ENCODE results near the gene SERPIND1. TPM values are rescaled to one million over a fixed set of nuclear protein-coding genes. Genes with fewer than 3 reads are reported as not detected.
"Not testable (repeated sequence)": the region's sequence is repeated elsewhere in the genome, so short reads cannot be mapped to it uniquely, and the experiment has no call there.

The SERPIND1 gene
- total and polyA plus RNA-seq, 10 of the 15 experiments (the other 5 are each of a cell fraction or from before 2014, with no cell fraction given): 0.08 to 0.85 (median 0.38) TPM; not detected in 1

DNA sequence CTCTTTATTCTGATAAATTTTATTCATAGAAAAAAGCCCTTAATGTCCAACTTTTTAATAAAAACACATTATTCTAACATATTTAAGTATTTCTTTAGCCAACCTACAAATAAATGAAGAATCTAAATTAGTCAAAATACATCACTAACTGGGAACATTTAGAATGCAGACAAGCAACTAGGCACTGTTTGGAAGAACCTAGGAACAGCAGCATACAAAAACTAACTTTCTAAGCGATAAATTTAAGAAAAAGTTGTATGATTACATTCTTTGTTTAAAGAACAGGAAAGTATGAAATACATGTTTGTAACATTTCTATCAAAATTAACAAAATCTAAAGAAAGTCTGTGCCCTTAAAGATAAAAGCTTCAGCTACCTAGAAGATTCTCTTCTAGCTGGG is 49.4 kb downstream of the SERPIND1 start:
- no peak for ATAC-seq
- no peaks in the 10 kb centered on the region for H3K4me1 ChIP-seq (ENCODE audit: control insufficient read depth, insufficient read depth, low read length)
- no peaks in the 10 kb centered on the region for H3K27me3 ChIP-seq (replicated peaks in 1 of 2; ENCODE audit: control insufficient read depth in 2 of 2, insufficient read depth in 2 of 2, low read length in 1 of 2)
- no peak overlapping the region for H3K4me3 ChIP-seq
- RAD21 ChIA-PET (ENCODE audit: unreplicated experiment): no interaction called here
- in situ Hi-C loops (cut with MboI): no loop called here
- no peak overlapping the region for H3K4me2 ChIP-seq (ENCODE audit: control insufficient read depth, insufficient read depth)
- no peak overlapping the region for H3K9ac ChIP-seq (ENCODE audit: control insufficient read depth, insufficient read depth, low read length)
- TF ChIP-seq MXI1 (IDR thresholded peaks at IDR 0.05; ENCODE audit: low read depth, low read length) (no peak), PAX5 (IDR thresholded peaks at IDR 0.05; ENCODE audit: borderline replicate concordance, low read depth, low read length) (no peak), FOS (IDR thresholded peaks at IDR 0.05; ENCODE audit: borderline replicate concordance, extremely low read depth, insufficient read length) (no peak), NR2C1 (IDR thresholded peaks at IDR 0.05) (no peak), RAD21 (IDR thresholded peaks at IDR 0.05; ENCODE audit: insufficient read depth, low read depth, low read length) (no peak), ZNF274 (IDR thresholded peaks at IDR 0.05; ENCODE audit: insufficient read depth, insufficient read length) (no peak), SMC3 (IDR thresholded peaks at IDR 0.05; ENCODE audit: borderline replicate concordance, low read length) (no peak), NFYA (IDR thresholded peaks at IDR 0.05; ENCODE audit: borderline replicate concordance, low read depth, low read length) (no peak), CBX3 (IDR thresholded peaks at IDR 0.05; ENCODE audit: borderline replicate concordance, low read depth) (no peak), POLR2AphosphoS5 (IDR thresholded peaks at IDR 0.05; ENCODE audit: low read length) (no peak), ASH2L (IDR thresholded peaks at IDR 0.05; ENCODE audit: borderline replicate concordance, low read depth) (no peak)
- no peak for FAIRE-seq
- SMC1A ChIA-PET (ENCODE audit: uncharacterized antibody, unreplicated experiment): no interaction called here
- peaks cover 6% of the 10 kb centered on the region in 2 experiments for H3K36me3 ChIP-seq (ENCODE audit: control insufficient read depth in 2 of 2, insufficient read depth in 2 of 2, low read length in 1 of 2)
- intact Hi-C loops (cut with micrococcal nuclease; ENCODE audit: unreplicated experiment): no loop called here
- no TSS peak for BruUV-seq (replicated peaks)
- CTCF ChIA-PET: no interaction called here
- POLR2A ChIA-PET: no interaction called here
- no peak overlapping the region for H2AFZ ChIP-seq (ENCODE audit: control insufficient read depth, low read depth, low read length)
- DNase-seq (ENCODE audit: low read depth, low spot score): no peak
- 100% methylated on average over 1 of the region's 1 CpG for WGBS (ENCODE audit: insufficient coverage, insufficient replicate concordance, low lambda C conversion rate, missing lambda C conversion rate)
- no peaks in the 10 kb centered on the region for H3K9me3 ChIP-seq (replicated peaks; ENCODE audit: control insufficient read depth, insufficient read depth, low read length)
- no peaks in the 10 kb centered on the region for H3K79me2 ChIP-seq (ENCODE audit: control insufficient read depth, insufficient read depth, low read length)
- H3K27ac ChIP-seq (ENCODE audit: control insufficient read depth, insufficient read depth): no peak overlapping the region
- H4K20me1 ChIP-seq (ENCODE audit: control insufficient read depth, insufficient read depth): no peaks in the 10 kb centered on the region

- SMC1A ChIA-PET (ENCODE audit: uncharacterized antibody, unreplicated experiment); BruUV-seq (replicated peaks); H3K9me3 ChIP-seq (replicated peaks; ENCODE audit: control insufficient read depth, insufficient read depth, low read length); in situ Hi-C loops (cut with MboI); FAIRE-seq; H4K20me1 ChIP-seq (ENCODE audit: control insufficient read depth, insufficient read depth); H3K4me2 ChIP-seq (ENCODE audit: control insufficient read depth, insufficient read depth); H3K79me2 ChIP-seq (ENCODE audit: control insufficient read depth, insufficient read depth, low read length); POLR2A ChIA-PET; ATAC-seq; H3K27me3 ChIP-seq (replicated peaks in 1 of 2; ENCODE audit: control insufficient read depth in 2 of 2, insufficient read depth in 2 of 2, low read length in 1 of 2); RAD21 ChIA-PET (ENCODE audit: unreplicated experiment); H3K36me3 ChIP-seq (ENCODE audit: control insufficient read depth in 2 of 2, insufficient read depth in 2 of 2, low read length in 1 of 2); H3K4me3 ChIP-seq; intact Hi-C loops (cut with micrococcal nuclease; ENCODE audit: unreplicated experiment); H3K4me1 ChIP-seq (ENCODE audit: control insufficient read depth, insufficient read depth, low read length); H3K27ac ChIP-seq (ENCODE audit: control insufficient read depth, insufficient read depth); H3K9ac ChIP-seq (ENCODE audit: control insufficient read depth, insufficient read depth, low read length); H2AFZ ChIP-seq (ENCODE audit: control insufficient read depth, low read depth, low read length); DNase-seq (ENCODE audit: low read depth, low spot score): not testable (repeated sequence)
- CTCF ChIA-PET: interaction anchor here (1.0 kb wide), 1 partner anchor 9 kb away, joined by 3 read pairs; no protein-coding TSS in a partner anchor
- WGBS (ENCODE audit: insufficient coverage, insufficient replicate concordance, low lambda C conversion rate, missing lambda C conversion rate): 93% methylated on average over 4 of the region's 4 CpGs
These were observed 51.3 kb downstream of the SERPIND1 start for GRCh38 chr22:20825216-20825615.

All from GM12878 (cell line).